K562 (cell line): ENCODE measurements around the gene LIN28B. TPM values are rescaled to one million over a fixed set of nuclear protein-coding genes. Genes with fewer than 3 reads are reported as not detected.
A peak's percentile ranks its signal among the peaks of the same experiment; 100 is the strongest.

ENCODE experiments used
- ATAC-seq: fragments of 200-7000 bp; cut with Tn5 transposase; 3 replicates; pipeline ENCODE4 v1.9.1; 2020; ENCODE audit warnings: moderate library complexity
- BruUV-seq: library from RNA; stranded (reverse); fragments of 400-500 nt; replicated peaks from 2 replicates; lab custom pipeline; 2021; lab: Mats Ljungman, UMichigan
- CTCF ChIA-PET: fragments of 300-600 bp; formaldehyde crosslinking; extraction: SDS; loops from one replicate; lab custom pipeline; 2021; ENCODE audit warnings: low intra/inter-chr PET ratio; lab: Yijun Ruan, JAX
- POLR2A ChIA-PET: fragments of 300-600, 350-650 bp; sonication (Branson Sonifier 250); formaldehyde crosslinking; extraction: SDS; loops from one replicate; lab custom pipeline; 2021; ENCODE audit warnings: antibody characterized with exemption, inconsistent platforms; lab: Yijun Ruan, JAX
- DNase-seq, 4 experiments: peaks; one replicate each; pipeline versions ENCODE4 v3.0.0 to v3.0.0-alpha.2; 2011 to 2018; ENCODE audit warnings: low spot score in 3 of 4, mixed read lengths in 3 of 4; ENCODE audit errors: extremely low read depth in 1 of 4
- FAIRE-seq: peaks from 2 replicates; lab custom pipeline; 2011; peaks lifted over from hg19 to GRCh38; lab: Jason Lieb, UNC
- H2AFZ ChIP-seq: 2 replicates; pipeline ENCODE4 v1.6.0; 2011; ENCODE audit warnings: low read depth, low read length, control low read depth, inconsistent platforms
- H3K27ac ChIP-seq: fragments of 200-600 bp; 3 replicates; pipeline ENCODE4 v1.8.0; 2011; ENCODE audit warnings: low read depth, mild to moderate bottlenecking, control low read depth, inconsistent platforms, low read length, moderate library complexity, mixed read lengths; ENCODE audit errors: extremely low read depth
- H3K27me3 ChIP-seq, 2 experiments: fragments of 300-600 bp in 1 of 2; 2 replicates in 1 of 2; 3 replicates in 1 of 2; pipeline versions ENCODE4 v1.6.0 to v1.8.0; 2011; ENCODE audit warnings: inconsistent platforms in 2 of 2, low read length in 2 of 2, mild to moderate bottlenecking in 1 of 2, mixed read lengths in 1 of 2, moderate library complexity in 1 of 2; ENCODE audit not compliant: control insufficient read depth in 2 of 2, insufficient read depth in 2 of 2
- H3K36me3 ChIP-seq: fragments of 300-600 bp; 3 replicates; pipeline ENCODE4 v1.8.0; 2011; ENCODE audit warnings: mild to moderate bottlenecking, low read length, inconsistent platforms; ENCODE audit not compliant: control insufficient read depth, insufficient read depth
- H3K4me1 ChIP-seq, 2 experiments: fragments of 200-600 bp in 1 of 2; replicated peaks in 1 of 2; 2 replicates in 1 of 2; 3 replicates in 1 of 2; pipeline versions ENCODE4 v1.5.1 to v1.8.0; 2011; ENCODE audit warnings: inconsistent platforms in 2 of 2, low read length in 2 of 2, mild to moderate bottlenecking in 1 of 2, mixed read lengths in 1 of 2, moderate library complexity in 1 of 2; ENCODE audit not compliant: control insufficient read depth in 2 of 2, insufficient read depth in 2 of 2
- H3K4me2 ChIP-seq: 2 replicates; pipeline ENCODE4 v1.6.1; 2011; ENCODE audit warnings: low read length, control low read depth, inconsistent platforms, mixed read lengths; ENCODE audit not compliant: insufficient read depth
- H3K4me3 ChIP-seq: fragments of 200-600 bp; sonication (generic), shearing (Covaris generic); 2 replicates; pipeline ENCODE4 v1.5.1; 2016; ENCODE audit warnings: control low read depth, inconsistent platforms
- H3K79me2 ChIP-seq: fragments of 200-600 bp; 3 replicates; pipeline ENCODE4 v1.8.0; 2011; ENCODE audit warnings: low read length, inconsistent platforms; ENCODE audit not compliant: control insufficient read depth, insufficient read depth
- H3K9ac ChIP-seq, 2 experiments: 2 replicates each; pipeline versions ENCODE4 v1.6.0 to v1.6.1; 2011; ENCODE audit warnings: low read depth in 2 of 2, low read length in 2 of 2, control low read depth in 1 of 2, inconsistent platforms in 1 of 2, mild to moderate bottlenecking in 1 of 2, mixed read lengths in 1 of 2; ENCODE audit not compliant: insufficient read depth in 1 of 2
- H3K9me1 ChIP-seq: one replicate; pipeline ENCODE4 v1.6.0; 2011; ENCODE audit warnings: inconsistent platforms, mild to moderate bottlenecking, low read length, moderate library complexity; ENCODE audit not compliant: control insufficient read depth, insufficient read depth
- H3K9me3 ChIP-seq: replicated peaks from 2 replicates; pipeline ENCODE4 v1.5.1; 2011; ENCODE audit warnings: low read depth, low read length, inconsistent platforms; ENCODE audit not compliant: control insufficient read depth, insufficient read depth
- H4K20me1 ChIP-seq: replicated peaks from 2 replicates; pipeline ENCODE4 v1.6.1; 2011; ENCODE audit warnings: low read length, inconsistent platforms, mixed read lengths; ENCODE audit not compliant: control insufficient read depth, insufficient read depth
- CBX1 ChIP-seq: sonication (generic); IDR thresholded peaks from 2 replicates; pipeline ENCODE4 v1.6.1; 2016; ENCODE audit warnings: antibody characterized with exemption, low read depth, mild to moderate bottlenecking
- RAD21 ChIP-seq, 2 experiments: fragments of 250-450 bp in 1 of 2; fragments of 450-650 bp in 1 of 2; sonication (Bioruptor Pico) in 1 of 2; formaldehyde crosslinking in 1 of 2; IDR thresholded peaks in 1 of 2; conservative IDR thresholded peaks in 1 of 2; 2 replicates each; pipeline versions ENCODE4 v1.4.0 to v1.8.0; 2020 to 2022; ENCODE audit warnings: mild to moderate bottlenecking in 2 of 2, moderate library complexity in 1 of 2
- YY1 ChIP-seq, 3 experiments: IDR thresholded peaks; 2 replicates each; pipeline ENCODE4 v1.6.1; 2011; ENCODE audit warnings: low read length in 2 of 3, mild to moderate bottlenecking in 2 of 3, moderate library complexity in 2 of 3, borderline replicate concordance in 1 of 3, control low read depth in 1 of 3, low read depth in 1 of 3; ENCODE audit not compliant: insufficient read depth in 3 of 3, insufficient replicate concordance in 2 of 3, control insufficient read depth in 1 of 3, insufficient read length in 1 of 3; ENCODE audit errors: extremely low read depth in 1 of 3
- WGBS: fragments of 100-300 bp; shearing (Covaris generic); methylation state at CpG from one replicate; pipeline ENCODE4 v1.1.6; 2016; ENCODE audit warnings: low coverage, mixed read lengths; ENCODE audit not compliant: insufficient coverage; ENCODE audit errors: missing lambda C conversion rate; 5-methylcytosine and 5-hydroxymethylcytosine counted together
- in situ Hi-C: fragments of 300-500 bp; cut with MboI; formaldehyde crosslinking; loops from 4 replicates; pipeline ENCODE4 v1.15.0; 2018; ENCODE audit warnings: inconsistent platforms, mixed read lengths
- intact Hi-C: fragments of 100-400 bp; cut with micrococcal nuclease; formaldehyde crosslinking; loops from 2 replicates; pipeline ENCODE4 v1.14.2; 2022
- polyA plus RNA-seq, 8 experiments: library from polyadenylated mRNA; depleted of rRNA in 4 of 8; stranded (reverse) in 5 of 8; unstranded in 3 of 8; fragments of >200 nt; fragmentation: Nextera tagmentation in 2 of 8; fragmentation: Illumina TruSeq in 1 of 8; extraction: Ambion mirVana in 2 of 8; extraction: Trizol in 1 of 8; gene quantifications; 2 replicates each; pipeline versions ENCODE4 v1.2.1 to v1.2.3, GENCODE V29; 2011 to 2014; ENCODE audit warnings: inconsistent platforms in 1 of 8, missing spikeins in 1 of 8
- total RNA-seq, 7 experiments: library from RNA; depleted of rRNA in 6 of 7; stranded (reverse); fragments of >200 nt in 6 of 7; fragmentation: Illumina TruSeq in 2 of 7; extraction: Trizol in 2 of 7; gene quantifications; 2 replicates each; pipeline versions ENCODE4 v1.2.1 to v1.2.3, GENCODE V29; 2011 to 2021; ENCODE audit warnings: low replicate concordance in 1 of 7
- TF ChIP-seq, protein P1 (sequence below), 3 experiments: IDR thresholded peaks in 2 of 3; conservative IDR thresholded peaks in 1 of 3; 2 replicates each; pipeline ENCODE4 v1.5.1; 2011 to 2012; ENCODE audit warnings: low read length in 3 of 3, mild to moderate bottlenecking in 3 of 3, control low read depth in 2 of 3, improper control_type of control experiment in 1 of 3, inconsistent platforms in 1 of 3, low read depth in 1 of 3, mixed read lengths in 1 of 3, moderate library complexity in 1 of 3; ENCODE audit not compliant: insufficient read depth in 2 of 3

The LIN28B gene
- total and polyA plus RNA-seq, 9 of the 15 experiments (the other 6 are each of a cell fraction or from before 2014, with no cell fraction given) = 20.9 to 77.3 (median 42.1) TPM

DNA sequence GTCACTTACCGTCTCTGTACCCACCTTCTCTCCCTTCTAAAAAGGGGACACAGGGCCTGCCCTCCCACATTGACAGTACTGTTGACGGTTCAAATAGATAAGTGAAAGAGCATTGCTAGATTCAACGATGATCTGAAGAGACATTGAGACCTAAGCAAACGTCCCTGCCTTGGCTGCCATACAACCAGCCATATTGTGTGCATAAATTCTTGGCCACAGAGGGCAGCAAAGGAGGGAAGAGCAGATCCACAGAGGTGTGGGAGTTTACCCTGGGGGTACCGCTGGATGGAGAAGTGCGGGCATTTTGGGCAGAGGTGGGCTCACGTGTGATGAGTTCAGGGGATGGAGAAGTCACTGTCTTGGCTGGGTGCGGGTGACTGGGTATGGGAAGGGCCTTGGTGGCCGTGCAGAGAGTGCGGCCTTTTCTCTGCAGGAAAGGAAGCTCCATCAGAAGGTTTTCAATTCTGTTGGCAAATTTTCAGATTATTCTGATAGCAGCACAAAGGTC, 137.3 kb downstream of the LIN28B start:
- no peak overlapping the region for H3K4me2 ChIP-seq
- H3K36me3 ChIP-seq = no peaks in the 10 kb centered on the region
- no peaks in the 10 kb centered on the region for H3K79me2 ChIP-seq
- no peaks in the 10 kb centered on the region for H3K4me1 ChIP-seq
- H4K20me1 ChIP-seq = no peaks in the 10 kb centered on the region
- intact Hi-C loops = no loop called here
- H3K27me3 ChIP-seq = peaks cover 3 to 11% of the 10 kb centered on the region in 2 experiments; a peak in 1 of 5 replicates
- H2AFZ ChIP-seq = peak overlapping the region; percentile 37; the same call in 1 of the 2 replicates
- TF ChIP-seq YY1 (IDR thresholded peaks at IDR 0.05; ENCODE audit: borderline replicate concordance in 1 of 3, control insufficient read depth in 1 of 3, extremely low read depth in 1 of 3, insufficient read depth in 3 of 3, insufficient read length in 1 of 3, insufficient replicate concordance in 2 of 3, low read depth in 1 of 3, low read length in 2 of 3) (peak in 1 of 3 experiments; percentile 55), CBX1 (no peak), RAD21 (CRISPR knock-in tag; conservative IDR thresholded peaks at IDR 0.05 in 1 of 2, IDR thresholded peaks at IDR 0.05 in 1 of 2) (0 out of 4 replicates have a peak, but pooled peaks of 1 of the 2 experiments have one; percentile 18)
- TF ChIP-seq, protein P1, sequence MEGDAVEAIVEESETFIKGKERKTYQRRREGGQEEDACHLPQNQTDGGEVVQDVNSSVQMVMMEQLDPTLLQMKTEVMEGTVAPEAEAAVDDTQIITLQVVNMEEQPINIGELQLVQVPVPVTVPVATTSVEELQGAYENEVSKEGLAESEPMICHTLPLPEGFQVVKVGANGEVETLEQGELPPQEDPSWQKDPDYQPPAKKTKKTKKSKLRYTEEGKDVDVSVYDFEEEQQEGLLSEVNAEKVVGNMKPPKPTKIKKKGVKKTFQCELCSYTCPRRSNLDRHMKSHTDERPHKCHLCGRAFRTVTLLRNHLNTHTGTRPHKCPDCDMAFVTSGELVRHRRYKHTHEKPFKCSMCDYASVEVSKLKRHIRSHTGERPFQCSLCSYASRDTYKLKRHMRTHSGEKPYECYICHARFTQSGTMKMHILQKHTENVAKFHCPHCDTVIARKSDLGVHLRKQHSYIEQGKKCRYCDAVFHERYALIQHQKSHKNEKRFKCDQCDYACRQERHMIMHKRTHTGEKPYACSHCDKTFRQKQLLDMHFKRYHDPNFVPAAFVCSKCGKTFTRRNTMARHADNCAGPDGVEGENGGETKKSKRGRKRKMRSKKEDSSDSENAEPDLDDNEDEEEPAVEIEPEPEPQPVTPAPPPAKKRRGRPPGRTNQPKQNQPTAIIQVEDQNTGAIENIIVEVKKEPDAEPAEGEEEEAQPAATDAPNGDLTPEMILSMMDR (IDR thresholded peaks at IDR 0.05 in 2 of 3, conservative IDR thresholded peaks at IDR 0.05 in 1 of 3; ENCODE audit: insufficient read depth in 2 of 3, low read depth in 1 of 3, low read length in 3 of 3) = peak; percentile 29 to 36 (median 33); a peak in 3 of 6 replicates
- WGBS = 21% methylated on average over 10 of the region's 10 CpGs
- H3K4me3 ChIP-seq = no peak overlapping the region
- no peak overlapping the region for H3K9ac ChIP-seq
- no peaks in the 10 kb centered on the region for H3K9me3 ChIP-seq
- ATAC-seq (peak; percentile 70), DNase-seq (no peak), FAIRE-seq (no peak)
- H3K27ac ChIP-seq = no peak overlapping the region
- H3K9me1 ChIP-seq = no peaks in the 10 kb centered on the region
- no TSS peak for BruUV-seq
- CTCF ChIA-PET = no interaction called here
- in situ Hi-C loops = loop anchor here (5.0 kb wide), 1 partner anchor 333 kb away; no protein-coding TSS in a partner anchor
- POLR2A ChIA-PET = interaction anchor here (0.6 kb wide), 1 partner anchor 134 kb away, joined by 3 read pairs; no protein-coding TSS in a partner anchor
